HG03045 (cell line): Measurements from ENCODE around the gene PTPN13.
"Not testable (repeated sequence)": the region's sequence is repeated elsewhere in the genome, so short reads cannot be mapped to it uniquely, and the experiment has no call there.

Experiments
- ATAC-seq: cut with Tn5 transposase; IDR thresholded peaks from one replicate; pipeline ENCODE4 v1.9.1; 2021; ENCODE audit warnings: mild to moderate bottlenecking, moderate library complexity; ENCODE audit not compliant: unreplicated experiment

The PTPN13 gene

DNA sequence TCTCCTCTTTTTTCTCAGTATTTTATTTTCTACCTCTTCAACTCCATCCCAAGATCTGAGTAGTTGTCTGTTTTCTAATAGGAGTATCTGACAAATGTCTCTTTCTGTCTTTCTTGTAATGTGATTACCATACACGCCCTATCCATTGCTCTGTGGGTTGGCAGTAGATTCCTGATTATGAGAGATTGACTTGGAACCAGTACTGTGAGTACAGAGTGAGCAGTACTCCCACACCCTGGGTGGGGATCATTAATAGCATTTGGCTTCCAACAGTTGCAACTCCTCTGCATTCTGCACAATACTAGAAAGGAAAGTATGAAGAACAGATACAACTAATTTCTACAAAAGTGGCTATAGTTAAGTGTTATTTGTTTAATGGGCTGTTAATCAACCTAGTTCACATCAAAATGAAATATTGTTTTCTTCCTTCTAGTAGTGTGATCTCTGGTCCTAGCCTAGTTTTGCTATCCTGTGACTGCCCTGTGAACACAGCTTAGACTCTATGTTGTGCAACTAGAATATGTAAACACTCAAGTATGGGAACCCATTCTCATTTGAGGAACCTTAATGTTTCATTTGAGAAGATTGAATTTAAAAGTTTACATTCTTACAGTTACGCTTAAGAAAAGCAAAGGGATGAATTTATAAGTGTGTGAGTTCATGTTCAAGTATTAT is 112.9 kb downstream of the PTPN13 start:
- no peak for ATAC-seq

DNA sequence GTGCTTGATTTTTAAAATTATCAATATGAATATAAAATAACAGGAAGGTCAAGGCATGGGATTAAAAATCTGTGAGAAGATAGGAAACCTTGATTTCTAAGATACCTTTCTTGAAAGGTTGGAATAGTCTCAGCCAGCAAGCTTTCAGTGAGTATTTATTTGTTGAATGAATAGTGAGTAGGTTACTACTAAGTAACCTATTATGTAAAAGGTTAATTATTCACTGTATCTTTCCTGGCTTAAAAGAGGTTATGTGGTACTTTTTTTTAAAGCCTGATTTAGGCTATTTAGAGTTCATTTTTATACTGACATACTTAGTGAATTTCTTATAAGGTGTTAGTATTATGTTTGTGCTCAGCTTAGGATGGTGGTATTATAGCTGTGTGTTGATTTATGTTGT is 123.5 kb downstream of the PTPN13 start:
- ATAC-seq, result no peak

DNA sequence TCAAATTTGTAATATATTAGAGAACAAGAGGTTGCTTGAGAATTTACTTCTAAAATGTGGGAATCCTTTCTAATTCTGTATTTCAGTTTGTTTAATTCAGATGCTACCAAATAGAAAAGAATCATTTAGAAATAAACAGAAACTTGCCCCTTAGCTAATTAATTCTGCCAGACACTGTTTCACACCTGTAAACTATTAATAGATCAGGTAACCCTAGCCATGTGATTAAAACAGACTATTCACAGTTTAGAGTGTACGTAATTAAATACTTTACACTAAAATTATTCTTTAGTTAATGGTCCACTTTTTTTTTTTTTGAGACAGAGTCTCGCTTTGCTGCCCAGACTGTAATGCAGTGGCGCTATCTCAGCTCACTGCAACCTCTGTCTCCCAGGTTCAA is 124.0 kb downstream of the PTPN13 start:
- no peak for ATAC-seq

DNA sequence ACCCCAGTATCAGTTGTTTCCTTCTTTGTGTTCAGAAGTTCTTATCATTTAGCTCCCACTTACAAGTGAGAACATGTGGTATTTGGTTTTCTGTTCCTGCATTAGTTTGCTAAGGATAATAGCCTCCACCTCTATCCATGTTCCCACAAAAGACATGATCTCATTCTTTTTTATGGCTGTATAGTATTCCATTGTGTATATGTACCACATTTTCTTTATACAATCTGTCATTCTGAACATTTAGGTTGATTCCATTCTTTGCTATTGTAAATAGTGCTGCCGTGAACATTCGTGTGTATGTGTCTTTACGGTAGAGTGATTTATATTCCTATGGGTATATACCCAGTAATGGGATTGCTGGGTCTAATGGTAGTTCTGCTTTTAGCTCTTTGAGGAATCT is 125.0 kb downstream of the PTPN13 start:
- ATAC-seq, result not testable (repeated sequence)

DNA sequence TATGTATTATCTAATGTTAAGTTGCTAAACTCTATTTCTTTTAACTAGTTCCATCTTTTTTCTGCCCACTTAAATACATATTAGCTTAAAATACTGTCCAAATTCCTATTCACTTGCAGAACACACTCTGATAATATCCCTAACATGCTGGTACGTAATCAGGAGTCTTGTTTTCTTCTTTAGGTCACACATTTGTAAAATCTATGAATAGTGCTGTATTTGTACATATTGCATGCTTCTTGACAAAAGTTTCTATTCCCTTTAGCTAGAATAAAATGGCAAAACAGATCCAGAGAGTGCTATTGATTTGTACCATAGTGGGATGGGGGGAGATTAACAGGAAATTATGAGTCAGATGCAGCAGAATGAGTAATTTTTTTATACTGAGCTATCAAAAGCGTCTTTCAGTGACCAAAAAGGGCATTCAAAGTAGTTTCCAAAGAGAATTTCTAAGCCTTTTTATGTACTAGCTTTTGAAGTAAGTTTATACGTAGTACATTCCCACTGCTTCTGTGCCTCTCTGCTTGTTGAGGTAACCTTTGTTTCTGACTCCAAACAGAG is 126.5 kb downstream of the PTPN13 start:
- no peak for ATAC-seq

DNA sequence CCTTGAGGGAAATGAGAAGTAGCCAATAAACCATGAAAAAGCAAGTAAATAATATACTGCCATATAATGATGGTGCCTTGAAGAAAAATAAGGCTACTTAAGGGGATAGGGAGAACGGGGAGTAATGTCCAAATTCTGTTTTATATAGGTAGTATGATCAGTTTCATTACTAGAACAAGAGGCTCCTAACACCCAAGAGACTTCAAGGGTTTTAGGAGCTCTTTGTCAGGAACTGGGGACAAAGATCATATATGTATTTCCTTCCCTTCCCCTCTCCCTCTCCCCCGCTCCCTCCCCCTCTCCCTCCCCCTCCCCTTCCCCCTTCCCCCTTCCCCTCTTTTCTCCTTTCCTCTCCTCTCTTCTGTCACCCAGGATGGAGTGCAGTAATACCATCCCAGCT is 127.3 kb downstream of the PTPN13 start:
- ATAC-seq, result no peak

DNA sequence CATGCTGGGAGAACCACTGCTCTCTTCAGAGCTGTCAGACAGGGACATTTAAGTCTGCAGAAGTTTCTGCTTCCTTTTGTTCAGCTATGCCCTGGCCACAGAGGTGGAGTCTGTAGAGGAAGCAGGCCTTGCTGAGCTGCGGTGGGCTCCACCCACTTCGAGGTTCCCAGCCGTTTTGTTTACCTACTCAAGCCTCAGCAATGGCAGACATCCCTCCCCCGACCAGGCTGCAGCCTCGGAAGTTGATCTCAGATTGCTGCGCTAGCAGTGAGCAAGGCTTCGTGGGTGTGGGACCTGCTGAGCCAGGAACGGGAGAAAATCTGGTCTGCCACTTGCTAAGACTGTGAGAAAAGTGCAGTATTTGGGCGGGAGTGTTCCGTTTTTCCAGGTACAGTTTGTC is 136.2 kb downstream of the PTPN13 start:
- ATAC-seq, result no peak

DNA sequence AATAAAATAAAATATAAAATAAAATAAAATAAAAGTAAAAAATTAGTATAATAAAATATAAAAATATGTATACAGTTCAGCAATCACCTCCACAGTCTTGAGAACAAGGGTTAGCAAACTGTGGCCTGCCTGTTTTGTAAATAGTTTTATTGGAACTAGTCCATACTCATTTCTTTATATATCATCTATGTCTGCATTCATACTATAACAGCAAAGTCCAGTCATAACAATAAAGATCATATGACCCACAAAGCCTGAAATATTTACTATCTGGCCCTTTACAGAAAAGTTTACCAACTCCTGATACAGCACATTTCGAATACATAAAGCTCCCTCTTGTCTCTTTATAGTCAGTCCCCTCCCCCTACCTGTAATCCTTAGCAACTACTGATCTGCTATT is 143.1 kb downstream of the PTPN13 start:
- no peak for ATAC-seq

DNA sequence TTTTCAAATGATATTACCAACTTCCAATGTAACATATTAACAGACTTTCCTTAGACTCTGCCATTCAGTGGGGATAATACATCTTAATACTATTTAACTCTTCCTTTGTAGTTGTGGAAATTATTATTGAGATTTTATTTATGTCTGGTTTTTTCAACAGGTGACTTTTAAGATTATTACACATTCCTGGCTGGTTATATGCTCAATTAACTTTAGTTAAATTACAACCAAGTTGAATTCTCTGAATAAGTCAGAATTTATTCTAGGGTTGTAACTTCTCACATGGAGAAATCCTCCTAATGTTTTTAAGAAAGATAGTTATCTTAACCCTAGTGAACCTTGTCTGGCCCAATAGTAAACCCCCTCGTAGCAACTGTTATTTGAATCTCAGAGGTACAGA is 147.7 kb downstream of the PTPN13 start:
- no peak for ATAC-seq

DNA sequence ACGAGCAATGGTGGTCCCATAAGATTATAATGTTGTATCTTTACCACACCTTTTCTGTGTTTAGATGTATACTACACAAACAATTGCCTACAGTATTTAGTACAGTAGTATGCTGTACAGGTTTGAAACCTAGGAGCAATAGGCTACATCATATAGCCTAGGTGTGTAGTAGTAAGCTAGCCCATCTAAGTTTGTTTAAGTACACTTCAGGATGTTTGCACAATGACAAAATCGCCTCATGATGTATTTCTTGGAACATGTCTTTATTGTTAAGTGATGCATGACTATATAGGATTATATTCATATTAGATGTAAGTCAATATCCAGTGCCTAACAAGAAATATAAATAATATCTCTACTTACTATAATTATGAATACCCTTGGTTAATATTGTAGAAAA is 150.5 kb downstream of the PTPN13 start:
- no peak for ATAC-seq

DNA sequence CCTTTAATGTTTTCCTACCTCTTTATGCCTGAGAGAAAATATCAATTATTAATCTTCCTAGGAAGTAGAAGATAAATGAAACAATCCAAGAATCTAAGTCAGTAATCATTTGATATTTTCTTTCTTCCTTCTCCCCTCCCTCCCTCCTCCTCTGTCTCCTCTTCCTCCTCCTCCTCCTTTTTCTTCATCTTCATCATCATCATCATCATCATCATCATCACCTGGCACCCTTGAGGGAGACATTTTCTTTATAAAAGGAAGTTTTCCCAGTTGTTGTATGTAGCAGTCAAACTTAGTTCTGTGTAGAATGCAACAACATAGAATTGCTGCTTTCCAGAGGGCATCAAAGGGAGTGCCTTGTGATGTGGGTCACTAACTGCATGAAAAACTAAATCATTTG is 155.0 kb downstream of the PTPN13 start:
- ATAC-seq, result no peak

DNA sequence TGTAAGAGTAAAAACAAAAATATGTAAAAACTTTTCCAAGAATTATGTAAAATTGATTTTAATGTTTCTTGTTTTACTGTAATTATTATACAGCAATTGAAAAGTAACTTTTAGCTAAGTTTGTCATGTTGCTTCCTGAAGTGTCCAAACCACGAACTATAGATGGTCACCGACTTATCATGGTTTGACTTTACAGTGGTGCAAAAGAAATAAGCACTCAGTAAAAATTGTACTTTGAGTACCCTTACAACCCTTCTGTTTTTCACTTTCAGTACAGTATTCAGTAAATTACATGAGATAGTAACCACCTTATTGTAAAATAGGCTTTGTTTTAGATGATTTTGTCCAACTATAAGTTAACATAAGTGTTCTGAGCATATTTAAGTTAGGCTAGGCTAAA is 161.3 kb downstream of the PTPN13 start:
- no peak for ATAC-seq

DNA sequence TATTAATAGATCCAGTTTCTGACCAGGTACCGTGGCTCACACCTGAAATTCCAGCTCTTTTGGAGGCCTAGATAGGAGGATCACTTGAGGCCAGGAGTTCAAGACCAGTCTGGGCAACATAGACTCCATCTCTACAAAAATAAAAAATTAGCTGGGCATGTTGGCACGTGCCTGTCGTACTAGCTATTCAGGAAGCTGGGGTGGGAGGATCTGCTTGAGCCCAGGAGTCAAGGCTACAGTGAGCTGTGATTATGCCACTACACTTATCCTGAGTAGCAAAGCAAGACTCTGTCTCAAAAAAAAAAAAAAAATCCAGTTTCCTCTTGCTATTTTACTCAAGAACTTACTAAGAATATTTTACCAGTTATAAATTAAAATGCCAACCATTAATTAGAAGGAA is 163.4 kb downstream of the PTPN13 start:
- no peak for ATAC-seq

DNA sequence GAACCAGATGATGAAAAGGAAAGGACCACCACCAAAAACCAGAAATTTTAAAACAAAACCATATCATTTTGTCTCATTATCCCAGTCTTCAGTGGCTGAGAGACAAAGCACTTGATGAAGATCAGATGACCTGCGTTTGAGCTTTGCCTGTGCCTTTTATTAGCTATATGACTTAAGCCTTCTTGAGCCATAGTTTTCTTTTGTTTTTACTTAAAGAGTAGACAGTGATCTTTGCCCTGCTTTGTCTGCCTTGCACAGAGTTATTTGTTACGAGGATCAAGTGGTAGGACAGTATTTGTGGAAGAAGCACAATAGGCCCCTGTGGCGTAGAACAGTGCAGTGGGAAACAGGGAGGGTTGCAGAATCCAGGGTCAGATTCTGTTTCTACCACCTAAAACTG is 165.2 kb downstream of the PTPN13 start:
- ATAC-seq, result no peak

DNA sequence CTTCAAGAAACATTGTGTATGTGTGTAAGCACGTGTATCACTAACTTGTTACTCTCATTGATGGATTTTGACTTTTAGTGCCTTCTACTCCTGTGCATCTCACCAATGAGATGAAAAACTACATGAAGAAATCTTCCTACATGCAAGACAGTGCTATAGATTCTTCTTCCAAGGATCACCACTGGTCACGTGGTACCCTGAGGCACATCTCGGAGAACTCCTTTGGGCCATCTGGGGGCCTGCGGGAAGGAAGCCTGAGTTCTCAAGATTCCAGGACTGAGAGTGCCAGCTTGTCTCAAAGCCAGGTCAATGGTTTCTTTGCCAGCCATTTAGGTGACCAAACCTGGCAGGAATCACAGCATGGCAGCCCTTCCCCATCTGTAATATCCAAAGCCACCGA is 168.5 kb downstream of the PTPN13 start:
- no peak for ATAC-seq

DNA sequence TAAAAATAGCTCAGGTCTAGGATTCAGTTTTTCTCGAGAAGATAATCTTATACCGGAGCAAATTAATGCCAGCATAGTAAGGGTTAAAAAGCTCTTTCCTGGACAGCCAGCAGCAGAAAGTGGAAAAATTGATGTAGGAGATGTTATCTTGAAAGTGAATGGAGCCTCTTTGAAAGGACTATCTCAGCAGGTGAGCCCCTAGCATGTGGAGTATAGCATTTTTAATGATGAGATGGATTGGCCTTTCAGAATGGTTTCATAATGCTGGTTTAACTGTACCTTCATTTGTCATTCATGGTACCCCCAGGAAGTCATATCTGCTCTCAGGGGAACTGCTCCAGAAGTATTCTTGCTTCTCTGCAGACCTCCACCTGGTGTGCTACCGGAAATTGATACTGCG is 175.7 kb downstream of the PTPN13 start:
- no peak for ATAC-seq

DNA sequence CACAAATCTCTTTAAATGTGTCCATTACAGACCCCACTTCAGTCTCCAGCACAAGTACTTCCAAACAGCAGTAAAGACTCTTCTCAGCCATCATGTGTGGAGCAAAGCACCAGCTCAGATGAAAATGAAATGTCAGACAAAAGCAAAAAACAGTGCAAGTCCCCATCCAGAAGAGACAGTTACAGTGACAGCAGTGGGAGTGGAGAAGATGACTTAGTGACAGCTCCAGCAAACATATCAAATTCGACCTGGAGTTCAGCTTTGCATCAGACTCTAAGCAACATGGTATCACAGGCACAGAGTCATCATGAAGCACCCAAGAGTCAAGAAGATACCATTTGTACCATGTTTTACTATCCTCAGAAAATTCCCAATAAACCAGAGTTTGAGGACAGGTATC is 177.0 kb downstream of the PTPN13 start:
- no peak for ATAC-seq

DNA sequence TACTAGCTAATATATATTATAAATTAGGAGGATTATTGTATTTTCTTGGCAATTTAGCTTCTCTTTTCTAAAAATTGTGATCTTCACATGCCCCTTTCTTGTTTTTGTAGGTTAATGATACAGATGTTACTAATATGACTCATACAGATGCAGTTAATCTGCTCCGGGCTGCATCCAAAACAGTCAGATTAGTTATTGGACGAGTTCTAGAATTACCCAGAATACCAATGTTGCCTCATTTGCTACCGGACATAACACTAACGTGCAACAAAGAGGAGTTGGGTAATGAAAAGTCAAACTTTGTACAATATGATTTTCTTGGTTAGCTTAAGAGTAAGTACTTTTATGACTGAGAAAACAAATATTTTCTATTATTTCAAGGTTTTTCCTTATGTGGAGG is 180.9 kb downstream of the PTPN13 start:
- no peak for ATAC-seq

DNA sequence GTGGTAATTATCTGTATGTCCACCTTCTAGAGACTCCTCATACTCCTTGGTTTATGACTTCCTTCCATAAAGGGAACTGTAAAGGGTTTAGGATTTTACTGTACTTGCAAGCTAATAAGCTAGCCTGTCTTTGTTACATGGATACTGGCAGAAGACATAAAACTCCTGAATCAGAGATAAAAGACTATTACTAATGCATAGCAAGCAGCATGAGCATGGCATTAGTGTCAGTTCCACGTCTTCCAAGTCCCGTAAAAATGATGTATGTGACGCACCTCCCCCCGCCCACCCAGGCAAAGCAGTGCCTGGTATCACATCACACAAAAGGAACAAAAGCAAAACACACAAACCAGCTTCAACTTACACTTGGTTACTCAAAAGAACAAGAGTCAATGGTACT is 184.1 kb downstream of the PTPN13 start:
- no peak for ATAC-seq

DNA sequence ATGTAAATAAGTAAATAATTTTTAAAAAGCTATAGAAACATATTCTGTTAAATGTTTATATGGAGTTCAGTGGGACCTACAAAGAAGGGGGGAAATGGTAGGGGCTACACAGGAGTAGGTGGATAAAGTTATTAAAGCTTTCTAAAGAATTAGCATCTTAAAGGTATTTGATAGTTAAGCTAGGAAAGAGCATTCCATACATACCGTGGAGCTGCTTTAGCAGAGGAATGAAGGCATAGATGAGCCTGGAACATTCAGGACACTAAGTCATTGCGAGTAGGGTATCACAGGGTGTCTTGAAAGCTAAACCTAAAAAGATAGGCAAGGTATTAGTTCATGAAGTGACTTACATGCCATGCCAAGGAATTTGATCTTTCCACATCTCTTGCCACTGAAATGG is 194.7 kb downstream of the PTPN13 start:
- ATAC-seq, result no peak

DNA sequence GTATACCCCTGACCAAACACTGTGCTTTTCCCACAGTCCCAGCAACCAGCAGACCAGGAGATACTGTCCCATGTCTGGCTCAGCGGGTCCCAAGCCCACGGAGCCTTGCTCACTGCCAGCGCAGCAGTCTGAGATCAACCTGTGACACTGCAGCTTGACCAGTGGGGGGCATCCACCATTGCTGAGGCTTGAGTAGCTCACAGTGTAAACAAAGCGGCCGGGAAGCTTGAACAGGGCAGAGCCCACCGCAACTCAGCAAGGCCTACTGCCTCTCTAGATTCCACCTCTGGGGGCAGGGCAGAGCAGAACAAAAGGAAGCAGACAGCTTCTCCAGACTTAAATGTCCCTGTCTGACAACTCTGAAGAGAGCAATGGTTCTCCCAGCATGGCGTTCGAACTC is 197.0 kb downstream of the PTPN13 start:
- no peak for ATAC-seq

DNA sequence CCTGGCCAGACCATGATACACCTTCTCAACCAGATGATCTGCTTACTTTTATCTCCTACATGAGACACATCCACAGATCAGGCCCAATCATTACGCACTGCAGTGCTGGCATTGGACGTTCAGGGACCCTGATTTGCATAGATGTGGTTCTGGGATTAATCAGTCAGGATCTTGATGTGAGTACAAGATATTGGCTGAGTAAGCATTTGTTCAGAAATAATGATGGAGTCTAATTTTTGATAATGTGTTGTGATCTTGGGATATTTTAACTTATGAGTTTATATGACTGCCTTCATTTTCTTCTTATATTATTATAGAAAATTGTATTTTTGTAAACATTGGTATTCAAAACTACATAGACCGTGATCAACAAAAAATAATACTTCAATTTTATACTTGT is 215.7 kb downstream of the PTPN13 start:
- ATAC-seq, result no peak

DNA sequence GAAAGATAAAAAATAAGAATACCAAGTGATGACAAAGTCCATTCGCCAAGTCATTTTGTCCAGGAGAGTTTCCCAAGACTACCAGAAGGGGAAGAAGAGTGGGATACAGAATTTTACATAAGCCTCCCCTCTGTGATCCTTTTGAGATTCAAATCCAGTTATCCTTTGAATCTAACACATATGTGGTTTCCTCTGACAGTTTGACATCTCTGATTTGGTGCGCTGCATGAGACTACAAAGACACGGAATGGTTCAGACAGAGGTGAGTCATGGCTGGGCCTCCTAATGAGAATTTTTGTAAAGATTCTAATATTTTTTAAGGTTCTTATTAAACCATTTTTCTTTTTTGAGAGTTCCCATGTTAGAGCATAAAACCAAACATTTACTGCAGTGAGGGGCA is 216.7 kb downstream of the PTPN13 start:
- no peak for ATAC-seq
